Measurements from ENCODE around the gene AGPAT4.

- TF ChIP-seq CTCF (IDR thresholded peaks at IDR 0.05; ENCODE audit: low read depth, low read length, poor library complexity, severe bottlenecking) (no peak), EZH2phosphoT487 (IDR thresholded peaks at IDR 0.05; ENCODE audit: borderline replicate concordance, low read length) (no peak)
Measured at GRCh38 chr6:161210857-161211256, 63.0 kb downstream of the AGPAT4 start.

All from DOHH2 (cell line).